Measurements from ENCODE around the gene EIF4G1.
"Not testable (repeated sequence)": the region's sequence is repeated elsewhere in the genome, so short reads cannot be mapped to it uniquely, and the experiment has no call there.

The EIF4G1 gene, protein sequence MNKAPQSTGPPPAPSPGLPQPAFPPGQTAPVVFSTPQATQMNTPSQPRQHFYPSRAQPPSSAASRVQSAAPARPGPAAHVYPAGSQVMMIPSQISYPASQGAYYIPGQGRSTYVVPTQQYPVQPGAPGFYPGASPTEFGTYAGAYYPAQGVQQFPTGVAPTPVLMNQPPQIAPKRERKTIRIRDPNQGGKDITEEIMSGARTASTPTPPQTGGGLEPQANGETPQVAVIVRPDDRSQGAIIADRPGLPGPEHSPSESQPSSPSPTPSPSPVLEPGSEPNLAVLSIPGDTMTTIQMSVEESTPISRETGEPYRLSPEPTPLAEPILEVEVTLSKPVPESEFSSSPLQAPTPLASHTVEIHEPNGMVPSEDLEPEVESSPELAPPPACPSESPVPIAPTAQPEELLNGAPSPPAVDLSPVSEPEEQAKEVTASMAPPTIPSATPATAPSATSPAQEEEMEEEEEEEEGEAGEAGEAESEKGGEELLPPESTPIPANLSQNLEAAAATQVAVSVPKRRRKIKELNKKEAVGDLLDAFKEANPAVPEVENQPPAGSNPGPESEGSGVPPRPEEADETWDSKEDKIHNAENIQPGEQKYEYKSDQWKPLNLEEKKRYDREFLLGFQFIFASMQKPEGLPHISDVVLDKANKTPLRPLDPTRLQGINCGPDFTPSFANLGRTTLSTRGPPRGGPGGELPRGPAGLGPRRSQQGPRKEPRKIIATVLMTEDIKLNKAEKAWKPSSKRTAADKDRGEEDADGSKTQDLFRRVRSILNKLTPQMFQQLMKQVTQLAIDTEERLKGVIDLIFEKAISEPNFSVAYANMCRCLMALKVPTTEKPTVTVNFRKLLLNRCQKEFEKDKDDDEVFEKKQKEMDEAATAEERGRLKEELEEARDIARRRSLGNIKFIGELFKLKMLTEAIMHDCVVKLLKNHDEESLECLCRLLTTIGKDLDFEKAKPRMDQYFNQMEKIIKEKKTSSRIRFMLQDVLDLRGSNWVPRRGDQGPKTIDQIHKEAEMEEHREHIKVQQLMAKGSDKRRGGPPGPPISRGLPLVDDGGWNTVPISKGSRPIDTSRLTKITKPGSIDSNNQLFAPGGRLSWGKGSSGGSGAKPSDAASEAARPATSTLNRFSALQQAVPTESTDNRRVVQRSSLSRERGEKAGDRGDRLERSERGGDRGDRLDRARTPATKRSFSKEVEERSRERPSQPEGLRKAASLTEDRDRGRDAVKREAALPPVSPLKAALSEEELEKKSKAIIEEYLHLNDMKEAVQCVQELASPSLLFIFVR (N-terminal part only)

DNA sequence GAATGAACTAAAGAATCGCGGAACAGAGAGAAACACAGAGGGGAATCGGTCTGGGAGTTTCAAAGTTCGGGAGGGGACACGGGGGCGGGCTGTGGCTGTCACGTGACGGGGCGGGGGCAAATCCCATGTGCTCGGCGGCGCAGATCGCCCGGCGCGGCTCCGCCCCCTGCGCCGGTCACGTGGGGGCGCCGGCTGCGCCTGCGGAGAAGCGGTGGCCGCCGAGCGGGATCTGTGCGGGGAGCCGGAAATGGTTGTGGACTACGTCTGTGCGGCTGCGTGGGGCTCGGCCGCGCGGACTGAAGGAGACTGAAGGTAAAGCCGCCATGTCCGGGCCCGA is at the start of gene EIF4G1:
Gene EIF4G1 (plus strand): TSS at position 244 of the 337 bp plus-strand sequence. CDS start 1,191 bp downstream, outside the sequence.
- peak; percentile 91 for DNase-seq (ENCODE audit: low spot score)

DNA sequence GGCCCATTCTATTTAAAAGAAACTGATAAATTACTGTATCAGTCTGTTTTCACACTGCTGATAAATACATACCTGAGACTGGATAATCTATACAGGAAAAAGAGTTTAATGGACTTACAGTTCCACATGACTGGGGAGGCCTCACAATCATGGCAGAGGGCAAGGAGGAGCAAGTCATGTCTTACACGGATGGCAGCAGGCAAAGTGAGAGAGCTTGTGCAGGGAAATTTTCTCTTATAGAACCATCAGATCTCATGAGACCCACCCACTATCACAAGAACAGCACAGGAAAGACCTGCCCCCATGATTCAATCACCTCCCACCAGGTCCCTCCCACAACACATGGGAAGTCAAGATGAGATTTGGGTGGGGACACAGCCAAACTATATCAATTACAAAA is 47.2 kb upstream of the EIF4G1 start:
- not testable (repeated sequence) for DNase-seq (ENCODE audit: low spot score)

- no peak for DNase-seq (ENCODE audit: low spot score)
These were observed 42.1 kb upstream of the EIF4G1 start for GRCh38 chr3:184272269-184272668.

GRCh38 chr3:184275381-184275701 is 39.1 kb upstream of the EIF4G1 start:
- DNase-seq (ENCODE audit: low spot score): no peak

- no peak for DNase-seq (ENCODE audit: low spot score)
These were observed 38.2 kb upstream of the EIF4G1 start, which contains the start of gene ECE2 for GRCh38 chr3:184275961-184276910. ECE2 (plus strand) TSS chr3:184276022; CDS start chr3:184276154, 132 bp downstream.

DNA sequence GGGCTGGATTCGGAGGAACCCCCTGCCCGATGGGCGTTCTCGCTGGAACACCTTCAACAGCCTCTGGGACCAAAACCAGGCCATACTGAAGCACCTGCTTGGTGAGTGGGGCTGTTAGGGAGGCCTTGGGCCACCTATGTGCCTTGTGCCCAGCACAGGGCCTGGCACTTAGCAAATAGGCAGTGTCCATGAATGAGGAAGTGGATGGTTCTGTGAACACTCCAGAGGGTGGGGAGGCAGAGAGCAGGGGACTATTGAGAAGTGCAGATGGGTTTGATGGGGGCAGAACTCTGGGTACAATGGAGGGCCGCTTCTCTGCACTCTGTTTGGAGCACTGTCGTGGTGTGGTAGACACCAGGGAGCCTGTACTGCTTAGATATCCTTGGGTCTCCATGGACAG is 37.0 kb upstream of the EIF4G1 start:
- DNase-seq (ENCODE audit: low spot score): no peak

DNA sequence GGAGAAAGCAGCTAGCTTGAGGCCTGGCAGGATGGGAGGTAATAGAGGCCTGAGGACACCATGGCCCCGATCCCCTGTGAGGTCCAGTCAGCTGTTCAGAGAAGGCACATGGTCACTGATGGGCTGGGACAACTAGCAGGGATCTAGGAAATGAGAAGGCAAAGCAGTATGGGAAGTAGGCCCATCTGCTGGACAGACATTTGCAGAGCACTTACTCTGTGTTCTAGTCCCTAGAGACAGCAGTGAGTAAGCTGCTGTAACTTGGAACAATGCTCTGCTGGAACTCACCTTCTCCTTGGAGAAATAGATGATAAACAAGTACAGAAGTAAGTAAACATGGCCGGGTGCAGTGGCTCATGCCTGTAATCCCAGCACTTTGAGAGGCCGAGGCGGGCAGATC is 31.5 kb upstream of the EIF4G1 start:
- DNase-seq (ENCODE audit: low spot score): no peak

GRCh38 chr3:184283681-184284080 is 30.7 kb upstream of the EIF4G1 start:
- DNase-seq (ENCODE audit: low spot score): no peak

- DNase-seq (ENCODE audit: low spot score): peak; percentile 67
These were observed 29.7 kb upstream of the EIF4G1 start for GRCh38 chr3:184284696-184285095.

GRCh38 chr3:184289426-184289938 is 24.9 kb upstream of the EIF4G1 start:
- peak; percentile 48 for DNase-seq (ENCODE audit: low spot score)

DNA sequence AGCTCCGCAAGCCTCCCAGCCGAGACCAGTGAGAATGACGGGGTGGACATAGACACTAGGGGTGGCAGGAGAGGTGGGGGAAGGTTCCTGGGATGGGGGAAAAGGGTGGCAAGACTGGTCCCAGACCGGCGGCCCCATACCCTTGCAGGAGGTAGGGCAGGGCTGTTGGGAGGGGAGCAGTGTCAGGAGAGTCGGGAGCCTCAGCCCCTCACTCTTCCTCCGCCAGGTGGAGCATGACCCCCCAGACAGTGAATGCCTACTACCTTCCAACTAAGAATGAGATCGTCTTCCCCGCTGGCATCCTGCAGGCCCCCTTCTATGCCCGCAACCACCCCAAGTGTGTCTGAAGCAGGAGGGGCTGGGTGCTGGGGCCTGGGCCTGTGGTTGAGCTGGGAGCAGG is 24.1 kb upstream of the EIF4G1 start:
- DNase-seq (ENCODE audit: low spot score): no peak

- no peak for DNase-seq (ENCODE audit: low spot score)
These were observed 23.2 kb upstream of the EIF4G1 start for GRCh38 chr3:184291044-184291737.

DNA sequence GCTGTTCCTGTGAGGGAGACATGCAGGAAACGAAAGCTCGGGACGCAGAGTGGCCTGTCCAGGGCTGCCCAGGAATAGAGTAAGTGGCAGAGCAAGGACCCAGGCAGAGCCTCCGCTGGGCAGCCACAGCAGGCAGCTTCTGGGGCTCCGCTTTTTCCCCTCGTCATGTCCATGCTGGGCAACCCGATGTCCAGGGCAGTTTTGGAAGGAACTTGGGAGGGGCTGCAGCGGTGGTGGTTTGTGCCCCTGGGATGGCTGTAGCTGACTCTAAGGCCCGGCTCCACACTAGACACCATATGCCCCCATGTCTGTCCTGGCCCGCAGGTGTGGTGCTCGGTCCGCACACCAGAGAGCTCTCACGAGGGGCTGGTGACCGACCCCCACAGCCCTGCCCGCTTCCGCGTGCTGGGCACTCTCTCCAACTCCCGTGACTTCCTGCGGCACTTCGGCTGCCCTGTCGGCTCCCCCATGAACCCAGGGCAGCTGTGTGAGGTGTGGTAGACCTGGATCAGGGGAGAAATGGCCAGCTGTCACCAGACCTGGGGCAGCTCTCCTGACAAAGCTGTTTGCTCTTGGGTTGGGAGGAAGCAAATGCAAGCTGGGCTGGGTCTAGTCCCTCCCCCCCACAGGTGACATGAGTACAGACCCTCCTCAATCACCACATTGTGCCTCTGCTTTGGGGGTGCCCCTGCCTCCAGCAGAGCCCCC is 22.5 kb upstream of the EIF4G1 start:
- no peak for DNase-seq (ENCODE audit: low spot score)

- DNase-seq (ENCODE audit: low spot score): no peak
These were observed 18.6 kb upstream of the EIF4G1 start for GRCh38 chr3:184295771-184296170.

GRCh38 chr3:184296616-184297015 is 17.8 kb upstream of the EIF4G1 start:
- no peak for DNase-seq (ENCODE audit: low spot score)

DNA sequence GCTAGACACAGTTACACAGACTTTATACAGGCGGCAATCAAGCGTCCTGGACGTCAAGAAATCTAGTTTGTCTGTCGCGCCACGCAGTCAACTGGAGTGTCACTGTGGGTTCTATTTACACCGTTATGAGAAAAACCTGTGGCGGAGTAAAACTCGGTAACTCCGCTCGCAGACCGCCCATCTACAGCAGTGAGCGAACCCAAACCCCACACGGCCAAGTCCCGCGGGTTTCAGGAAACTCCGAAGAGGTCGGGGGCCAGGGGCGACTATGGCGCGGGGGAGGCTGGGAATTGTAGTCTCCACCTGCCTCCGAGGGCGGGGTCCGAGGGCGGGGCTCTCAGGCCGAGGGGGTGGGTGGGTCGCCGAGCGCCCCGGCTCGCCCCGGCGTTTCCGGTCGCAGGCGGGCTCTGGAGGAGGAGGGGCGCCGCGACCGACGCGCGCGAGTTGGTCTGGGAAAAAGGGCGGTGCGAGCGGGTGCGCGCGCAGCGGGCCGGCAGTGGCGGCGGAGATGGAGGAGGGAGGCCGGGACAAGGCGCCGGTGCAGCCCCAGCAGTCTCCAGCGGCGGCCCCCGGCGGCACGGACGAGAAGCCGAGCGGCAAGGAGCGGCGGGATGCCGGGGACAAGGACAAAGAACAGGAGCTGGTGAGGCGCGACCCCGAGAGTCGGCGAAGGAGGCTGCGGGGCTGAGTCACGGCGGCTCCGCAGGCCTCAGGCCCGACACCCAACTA is 15.5 kb upstream of the EIF4G1 start, which contains the start of gene PSMD2:
Gene PSMD2 (plus strand): TSS at position 483 of the 729 bp plus-strand sequence. CDS start 26 bp downstream, at position 509.
- DNase-seq (ENCODE audit: low spot score): peak; percentile 95

GRCh38 chr3:184299488-184300377 is 14.7 kb upstream of the EIF4G1 start:
- DNase-seq (ENCODE audit: low spot score): no peak

- DNase-seq (ENCODE audit: low spot score): peak; percentile 79
These were observed 14.1 kb upstream of the EIF4G1 start for GRCh38 chr3:184300378-184300720.

All from kidney capillary endothelial cell (primary cell).